GM21381 (cell line): ENCODE measurements around the gene SLC27A6.
"Not testable (repeated sequence)": the region's sequence is repeated elsewhere in the genome, so short reads cannot be mapped to it uniquely, and the experiment has no call there.

Experiments
- ATAC-seq: cut with Tn5 transposase; IDR thresholded peaks from one replicate; pipeline ENCODE4 v1.9.1; 2021; ENCODE audit warnings: mild to moderate bottlenecking, moderate library complexity; ENCODE audit not compliant: unreplicated experiment

The SLC27A6 gene

GRCh38 chr5:128965011-128965637 is at the start of gene SLC27A6:
Gene SLC27A6, plus strand, starts transcription at chr5:128965488. Its CDS starts 650 bp downstream, at chr5:128966138.
- peak; percentile 57 for ATAC-seq

- ATAC-seq = no peak
These were observed 45.7 kb upstream of the SLC27A6 start for GRCh38 chr5:128919542-128919941.

GRCh38 chr5:128920345-128921215 is 44.7 kb upstream of the SLC27A6 start:
- ATAC-seq = no peak

- no peak for ATAC-seq
These were observed 41.0 kb upstream of the SLC27A6 start for GRCh38 chr5:128924299-128924698.

GRCh38 chr5:128925973-128926372 is 39.3 kb upstream of the SLC27A6 start:
- no peak for ATAC-seq

- ATAC-seq = no peak
These were observed 37.6 kb upstream of the SLC27A6 start for GRCh38 chr5:128927644-128928043.

GRCh38 chr5:128932232-128932631 is 33.1 kb upstream of the SLC27A6 start:
- ATAC-seq = not testable (repeated sequence)

- not testable (repeated sequence) for ATAC-seq
These were observed 22.2 kb upstream of the SLC27A6 start for GRCh38 chr5:128943100-128943499.

GRCh38 chr5:128949847-128950546 is 15.3 kb upstream of the SLC27A6 start:
- no peak for ATAC-seq

GRCh38 chr5:128951301-128951700 is 14.0 kb upstream of the SLC27A6 start:
- ATAC-seq = not testable (repeated sequence)

GRCh38 chr5:128956164-128956563 is 9.1 kb upstream of the SLC27A6 start:
- ATAC-seq = no peak

- ATAC-seq = no peak
These were observed 3.1 kb upstream of the SLC27A6 start for GRCh38 chr5:128962211-128962610.

GRCh38 chr5:128965638-128966302 is 482 bp downstream of the SLC27A6 start:
- no peak for ATAC-seq

- ATAC-seq = no peak
These were observed 1.1 kb downstream of the SLC27A6 start for GRCh38 chr5:128966375-128966774.

- no peak for ATAC-seq
These were observed 1.6 kb downstream of the SLC27A6 start for GRCh38 chr5:128966846-128967245.

- ATAC-seq = no peak
These were observed 8.0 kb downstream of the SLC27A6 start for GRCh38 chr5:128973244-128973643.

- ATAC-seq = no peak
These were observed 9.3 kb downstream of the SLC27A6 start for GRCh38 chr5:128974567-128974966.

GRCh38 chr5:128979761-128980160 is 14.5 kb downstream of the SLC27A6 start:
- ATAC-seq = no peak

- no peak for ATAC-seq
These were observed 15.6 kb downstream of the SLC27A6 start for GRCh38 chr5:128980917-128981316.

- ATAC-seq = no peak
These were observed 19.2 kb downstream of the SLC27A6 start for GRCh38 chr5:128984480-128984879.

GRCh38 chr5:128988476-128988875 is 23.2 kb downstream of the SLC27A6 start:
- no peak for ATAC-seq
